Measurements from ENCODE around the gene E2F8. TPM values are rescaled to one million over a fixed set of nuclear protein-coding genes. Genes with fewer than 3 reads are reported as not detected.
"Not testable (repeated sequence)": the region's sequence is repeated elsewhere in the genome, so short reads cannot be mapped to it uniquely, and the experiment has no call there.

The E2F8 gene
- total RNA-seq, 3 donors from 2014 or later (not counting 1 experiment from before 2014, with no cell fraction given) = 0.38 to 0.54 (median 0.42) TPM

GRCh38 chr11:19275496-19275895, 34.8 kb upstream of the E2F8 start:
- no peak for TF ChIP-seq CTCF (IDR thresholded peaks at IDR 0.05)
- Histone ChIP-seq H3K9me3 (ENCODE audit: control insufficient read depth, insufficient read depth, low read length) (no peaks in the 10 kb centered on the region), H3K27me3 (ENCODE audit: control insufficient read depth, insufficient read depth, low read length) (no peaks in the 10 kb centered on the region), H3K4me3 (ENCODE audit: low read length) (no peak overlapping the region), H3K4me1 (ENCODE audit: control insufficient read depth, insufficient read depth, low read length) (peaks cover 10% of the 10 kb centered on the region), H3K27ac (ENCODE audit: low read length) (no peak overlapping the region), H3K36me3 (ENCODE audit: control insufficient read depth, insufficient read depth, low read length) (no peaks in the 10 kb centered on the region)
- Mint-ChIP-seq H3K27me3 (ENCODE audit: low read depth in 2 of 2) (peaks cover 10 to 26% of the 10 kb centered on the region in 2 donors), H3K4me1 (peaks cover 15 to 19% of the 10 kb centered on the region in 2 donors), H3K27ac (no peak overlapping the region), H3K36me3 (no peaks in the 10 kb centered on the region), H3K4me3 (no peak overlapping the region), H3K9me3 (no peaks in the 10 kb centered on the region)
- intact Hi-C loops (cut with micrococcal nuclease) = no loop called here
- WGBS (ENCODE audit: insufficient coverage) = 91% methylated on average over 4 of the region's 4 CpGs
- DNase-seq = no peak
- ATAC-seq = no peak

- peaks cover 10 to 38% of the 10 kb centered on the region in 2 donors for H3K27me3 Mint-ChIP-seq (ENCODE audit: low read depth in 2 of 2)
- H3K4me3 Mint-ChIP-seq; intact Hi-C loops (cut with micrococcal nuclease); H3K4me3 ChIP-seq (ENCODE audit: low read length); H3K9me3 ChIP-seq (ENCODE audit: control insufficient read depth, insufficient read depth, low read length); H3K27ac ChIP-seq (ENCODE audit: low read length); H3K4me1 ChIP-seq (ENCODE audit: control insufficient read depth, insufficient read depth, low read length); H3K36me3 ChIP-seq (ENCODE audit: control insufficient read depth, insufficient read depth, low read length); H3K9me3 Mint-ChIP-seq; H3K36me3 Mint-ChIP-seq; H3K4me1 Mint-ChIP-seq; H3K27ac Mint-ChIP-seq; DNase-seq; H3K27me3 ChIP-seq (ENCODE audit: control insufficient read depth, insufficient read depth, low read length); ATAC-seq: not testable (repeated sequence)
- WGBS (ENCODE audit: insufficient coverage) = 83% methylated on average over 4 of the region's 5 CpGs
Measured at GRCh38 chr11:19273219-19273618, 32.5 kb upstream of the E2F8 start.

GRCh38 chr11:19268909-19269308, 28.2 kb upstream of the E2F8 start:
- Histone ChIP-seq H3K9me3 (ENCODE audit: control insufficient read depth, insufficient read depth, low read length) (no peaks in the 10 kb centered on the region), H3K4me3 (ENCODE audit: low read length) (no peak overlapping the region), H3K27me3 (ENCODE audit: control insufficient read depth, insufficient read depth, low read length) (no peaks in the 10 kb centered on the region), H3K27ac (ENCODE audit: low read length) (no peak overlapping the region), H3K36me3 (ENCODE audit: control insufficient read depth, insufficient read depth, low read length) (no peaks in the 10 kb centered on the region), H3K4me1 (ENCODE audit: control insufficient read depth, insufficient read depth, low read length) (no peaks in the 10 kb centered on the region)
- Mint-ChIP-seq H3K36me3 (no peaks in the 10 kb centered on the region), H3K4me3 (no peak overlapping the region), H3K4me1 (no peaks in the 10 kb centered on the region), H3K27ac (no peak overlapping the region), H3K27me3 (ENCODE audit: low read depth in 2 of 2) (peaks cover 14 to 47% of the 10 kb centered on the region in 2 donors), H3K9me3 (no peaks in the 10 kb centered on the region)
- intact Hi-C loops (cut with micrococcal nuclease) = no loop called here
- no peak for DNase-seq
- 100% methylated on average over 1 of the region's 1 CpG for WGBS (ENCODE audit: insufficient coverage)
- TF ChIP-seq CTCF (IDR thresholded peaks at IDR 0.05) = no peak
- ATAC-seq = no peak

DNA sequence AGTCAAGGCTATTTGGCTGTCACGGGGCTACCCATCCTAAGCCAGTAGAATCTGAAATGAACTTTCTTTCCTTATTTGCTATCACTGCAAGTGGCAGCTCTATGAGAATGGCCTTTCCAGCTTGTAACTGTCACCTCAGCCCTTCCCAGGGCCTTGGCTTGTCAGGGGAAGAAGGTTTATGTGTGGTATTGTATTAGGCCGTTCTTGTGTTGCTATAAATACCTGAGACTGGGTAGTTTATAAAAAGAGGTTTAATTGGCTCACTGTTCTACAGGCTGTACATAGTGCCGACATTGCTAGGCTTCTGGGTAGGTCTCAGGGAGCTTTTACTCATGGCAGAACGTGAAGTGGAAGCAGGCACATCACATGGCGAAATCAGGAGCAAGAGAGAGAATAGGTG, 26.8 kb upstream of the E2F8 start:
- Mint-ChIP-seq H3K4me3 (no peak overlapping the region), H3K9me3 (no peaks in the 10 kb centered on the region), H3K36me3 (no peaks in the 10 kb centered on the region), H3K27me3 (ENCODE audit: low read depth in 2 of 2) (peaks cover 14 to 40% of the 10 kb centered on the region in 2 donors), H3K4me1 (no peaks in the 10 kb centered on the region), H3K27ac (no peak overlapping the region)
- intact Hi-C loops (cut with micrococcal nuclease) = no loop called here
- no peaks in the 10 kb centered on the region for H3K4me1 ChIP-seq (ENCODE audit: control insufficient read depth, insufficient read depth, low read length)
- H3K9me3 ChIP-seq (ENCODE audit: control insufficient read depth, insufficient read depth, low read length) = no peaks in the 10 kb centered on the region
- ATAC-seq = no peak
- 80% methylated on average over 5 of the region's 5 CpGs for WGBS (ENCODE audit: insufficient coverage)
- no peak for DNase-seq
- H3K36me3 ChIP-seq (ENCODE audit: control insufficient read depth, insufficient read depth, low read length) = no peaks in the 10 kb centered on the region
- no peak for TF ChIP-seq CTCF (IDR thresholded peaks at IDR 0.05)
- no peak overlapping the region for H3K4me3 ChIP-seq (ENCODE audit: low read length)
- no peak overlapping the region for H3K27ac ChIP-seq (ENCODE audit: low read length)
- no peaks in the 10 kb centered on the region for H3K27me3 ChIP-seq (ENCODE audit: control insufficient read depth, insufficient read depth, low read length)
